Tongue (tissue), 2 donors: ENCODE measurements around the gene FAR2. TPM values are rescaled to one million over a fixed set of nuclear protein-coding genes. Genes with fewer than 3 reads are reported as not detected.
"Not testable (repeated sequence)": the region's sequence is repeated elsewhere in the genome, so short reads cannot be mapped to it uniquely, and the experiment has no call there.

Experiments used
- DNase-seq: peaks from one replicate; pipeline ENCODE4 v3.0.0-alpha.2; 2015
- total RNA-seq: library from RNA; depleted of rRNA; stranded (reverse); fragments of >200 nt; gene quantifications from one replicate; pipeline ENCODE4 v1.2.3, GENCODE V29; 2014

FAR2 gene
- total RNA-seq, 1 donor from 2014 or later: 15.2 TPM

DNA sequence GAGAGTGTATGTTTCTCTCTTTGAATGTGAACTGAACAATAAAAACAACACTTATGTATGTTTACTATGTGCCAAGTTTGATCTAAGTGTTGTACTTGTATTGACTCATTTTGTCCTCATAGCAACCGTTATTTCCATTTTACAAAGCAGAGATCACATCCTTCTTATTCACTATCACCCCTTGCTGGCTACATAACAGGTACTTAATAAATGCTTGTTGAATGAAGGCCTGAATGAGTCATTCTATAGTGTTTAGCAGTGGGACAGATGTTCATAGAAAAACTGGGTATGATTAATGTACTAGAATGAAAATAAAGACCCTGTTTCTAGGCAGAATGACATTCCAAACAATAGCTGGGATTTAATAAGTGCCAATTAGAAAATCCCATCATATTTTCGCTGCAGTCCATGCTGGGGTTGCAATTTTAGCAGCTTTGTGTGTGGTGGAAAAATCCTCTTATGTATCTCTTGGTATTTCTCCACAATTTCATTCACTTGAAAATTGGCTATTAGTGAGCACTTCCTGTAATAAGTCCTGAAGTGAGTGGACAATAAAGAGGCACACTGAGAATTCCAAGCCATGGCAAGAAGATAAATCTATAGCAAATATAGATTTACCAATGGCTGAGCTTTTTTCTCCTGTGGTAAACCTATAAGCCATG, 86.0 kb downstream of the FAR2 start:
- DNase-seq: no peak

DNA sequence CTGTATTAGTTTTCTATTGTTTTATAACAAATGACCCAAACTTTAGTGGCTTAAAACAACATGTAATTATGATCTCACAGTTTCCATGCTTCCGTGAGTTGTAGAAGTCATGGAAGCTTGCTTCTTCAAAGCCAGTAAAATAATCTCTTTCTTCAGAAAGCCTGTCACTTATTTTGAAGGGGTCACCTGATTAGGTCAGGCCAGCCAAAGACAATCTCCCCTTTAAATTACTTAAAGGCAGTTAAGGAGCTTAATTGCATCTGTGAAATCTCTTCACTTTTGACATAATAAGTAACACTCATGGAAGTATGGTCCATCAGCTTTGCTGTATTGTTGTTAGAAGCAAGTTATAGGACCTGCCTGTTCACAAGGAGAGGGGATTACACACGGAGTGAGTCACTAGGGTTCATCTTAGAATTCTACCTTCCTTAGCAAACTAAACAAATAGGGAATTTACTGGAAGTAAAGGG, 89.8 kb downstream of the FAR2 start:
- no peak for DNase-seq

DNA sequence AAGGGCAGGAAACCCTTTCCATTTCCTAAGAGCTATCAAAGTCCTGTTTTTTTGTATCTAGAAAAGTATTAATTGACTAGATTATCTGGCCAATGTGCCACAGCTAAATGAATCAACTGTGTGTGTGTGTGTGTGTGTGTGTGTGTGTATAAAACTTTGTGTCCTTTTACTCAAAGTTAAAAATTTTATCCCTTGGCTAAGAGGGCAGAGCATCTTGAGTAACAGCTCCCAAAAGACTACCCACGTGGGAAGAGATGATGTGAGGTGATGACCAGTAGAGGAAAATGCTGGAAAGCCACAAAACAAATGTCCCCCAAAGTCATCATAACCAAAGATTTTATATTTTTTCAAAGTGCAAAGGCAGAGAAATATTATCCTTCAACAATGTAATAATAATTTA, 90.3 kb downstream of the FAR2 start:
- no peak for DNase-seq

GRCh38 chr12:29240441-29240840, 91.4 kb downstream of the FAR2 start:
- no peak for DNase-seq

- DNase-seq: peak; percentile 53
These were observed 92.9 kb downstream of the FAR2 start for GRCh38 chr12:29241821-29242591.

- no peak for DNase-seq
These were observed 93.9 kb downstream of the FAR2 start for GRCh38 chr12:29242921-29243431.

- DNase-seq: no peak
These were observed 95.2 kb downstream of the FAR2 start for GRCh38 chr12:29244159-29244765.

DNA sequence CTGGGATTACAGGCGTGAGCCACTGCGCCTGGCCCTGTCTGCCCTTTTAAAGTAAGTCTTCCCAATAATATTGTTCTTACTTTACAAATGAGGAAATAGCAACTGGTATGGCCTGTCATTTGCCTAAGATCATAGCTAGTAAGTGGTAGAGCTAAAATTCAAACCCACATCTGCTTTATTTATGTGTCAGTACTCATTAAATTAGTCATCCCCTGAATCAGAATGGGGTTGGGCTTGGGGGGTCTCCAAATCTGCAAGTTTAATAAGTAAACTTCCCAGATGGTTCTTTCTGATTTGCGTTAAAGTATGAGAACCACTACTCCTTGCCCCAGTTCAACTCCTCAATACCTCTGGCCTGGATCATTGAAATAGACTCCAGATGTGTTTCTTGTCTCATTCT, 96.2 kb downstream of the FAR2 start:
- no peak for DNase-seq

- no peak for DNase-seq
These were observed 100.9 kb downstream of the FAR2 start for GRCh38 chr12:29249930-29250329.

GRCh38 chr12:29253906-29254625, 105.0 kb downstream of the FAR2 start:
- DNase-seq: peak; percentile 84

GRCh38 chr12:29255042-29255441, 106.0 kb downstream of the FAR2 start:
- DNase-seq: no peak

DNA sequence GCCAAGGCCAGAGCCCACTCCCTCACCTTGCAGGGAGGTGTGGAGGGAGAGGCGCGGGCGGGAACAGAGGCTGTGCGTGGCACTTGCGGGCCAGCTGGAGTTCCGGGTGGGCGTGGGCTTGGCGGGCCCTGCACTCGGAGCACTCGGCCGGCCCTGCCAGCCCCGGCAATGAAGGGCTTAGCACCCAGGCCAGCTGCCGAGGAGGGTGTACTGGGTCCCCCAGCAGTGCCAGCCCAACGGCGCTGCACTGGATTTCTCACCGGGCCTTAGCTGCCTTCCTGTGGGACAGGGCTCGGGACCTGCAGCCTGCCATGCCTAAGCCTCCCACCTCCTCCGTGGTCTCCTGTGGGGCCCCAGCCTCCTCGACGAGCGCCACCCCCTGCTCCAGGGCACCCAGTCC, 107.5 kb downstream of the FAR2 start:
- no peak for DNase-seq

GRCh38 chr12:29257687-29258086, 108.6 kb downstream of the FAR2 start:
- DNase-seq: not testable (repeated sequence)

- no peak for DNase-seq
These were observed 115.3 kb downstream of the FAR2 start for GRCh38 chr12:29264424-29264823.

DNA sequence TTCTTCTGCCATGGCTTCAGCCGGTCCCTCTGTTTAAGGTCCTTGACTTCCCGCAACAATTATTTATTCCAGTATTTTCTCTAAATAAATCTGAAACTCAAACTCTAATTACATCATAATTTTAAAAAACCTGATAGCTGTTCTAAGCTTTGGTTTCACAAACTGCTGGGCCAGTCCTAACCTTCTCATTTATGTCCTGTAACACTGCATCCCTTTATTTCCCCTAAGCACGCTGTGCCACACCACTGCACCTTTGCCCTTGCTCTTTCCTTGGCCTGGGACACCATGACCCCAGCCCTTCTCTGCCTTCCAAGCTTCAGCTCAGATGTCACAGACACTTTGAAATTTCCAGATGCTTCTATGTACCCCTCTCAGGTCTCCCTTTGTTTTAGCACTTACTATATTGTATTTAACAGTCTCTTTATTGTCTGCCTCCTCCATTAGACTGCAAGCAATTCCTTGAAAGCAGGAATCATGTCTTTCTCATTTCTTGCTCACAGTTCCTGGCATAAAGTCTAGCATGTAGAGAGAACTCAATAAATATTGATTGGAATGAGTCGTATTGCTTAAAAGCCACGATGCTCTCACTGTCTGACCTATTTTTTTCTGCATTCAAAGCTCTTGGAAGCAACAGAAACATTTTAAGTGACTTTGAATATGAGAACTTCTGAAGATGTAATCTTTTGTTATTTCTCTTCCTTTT, 120.8 kb downstream of the FAR2 start:
- no peak for DNase-seq

DNA sequence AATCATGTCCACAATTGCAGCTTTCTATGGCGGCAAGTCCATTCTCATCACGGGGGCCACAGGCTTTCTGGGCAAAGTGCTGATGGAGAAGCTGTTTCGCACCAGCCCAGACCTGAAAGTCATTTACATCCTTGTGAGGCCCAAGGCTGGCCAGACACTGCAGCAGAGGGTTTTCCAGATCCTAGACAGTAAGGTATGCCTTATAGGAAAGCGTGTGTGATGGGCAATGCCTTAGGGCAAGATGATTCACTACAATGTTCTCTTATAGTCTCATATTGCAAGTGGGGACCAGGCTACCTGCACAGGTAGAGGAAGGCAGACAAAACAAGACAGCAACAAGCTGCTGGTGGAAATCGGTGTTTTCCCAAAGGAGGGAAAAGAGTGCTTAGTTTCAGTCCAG, 121.4 kb downstream of the FAR2 start:
- DNase-seq: no peak

DNA sequence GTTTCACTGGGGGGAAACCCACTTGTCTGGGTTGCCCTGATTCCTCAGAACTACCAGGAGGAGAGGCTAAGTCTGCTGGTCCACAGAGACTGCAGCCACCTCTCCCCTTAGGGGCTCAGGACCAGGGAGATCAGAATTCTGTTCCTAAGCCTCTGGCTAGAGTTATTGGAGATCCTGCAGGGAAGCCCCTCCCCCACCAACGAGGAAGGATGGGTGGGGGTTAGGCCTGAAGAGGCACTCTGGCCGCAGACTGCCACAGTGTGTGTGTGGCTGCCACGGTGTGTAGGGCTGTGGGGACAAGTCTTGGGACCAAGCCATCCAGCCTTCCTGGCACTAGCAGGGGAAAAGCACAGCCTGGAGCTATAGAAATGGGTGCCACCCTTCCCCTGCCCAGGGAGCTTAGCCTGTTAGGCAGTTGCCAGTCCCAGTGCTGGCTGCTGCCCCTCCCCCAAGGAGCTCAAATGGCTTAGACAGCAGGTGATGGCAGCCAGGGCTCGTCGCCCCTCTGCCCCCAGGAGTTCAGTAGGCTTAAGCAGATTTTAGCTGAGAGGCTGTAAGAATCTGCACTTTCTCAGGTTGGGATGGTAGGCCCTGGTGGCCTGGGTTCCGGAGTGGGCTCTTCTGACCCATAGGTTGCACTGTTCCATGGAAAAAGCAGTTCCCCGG, 124.2 kb downstream of the FAR2 start:
- no peak for DNase-seq

GRCh38 chr12:29275834-29276233, 126.8 kb downstream of the FAR2 start:
- no peak for DNase-seq

DNA sequence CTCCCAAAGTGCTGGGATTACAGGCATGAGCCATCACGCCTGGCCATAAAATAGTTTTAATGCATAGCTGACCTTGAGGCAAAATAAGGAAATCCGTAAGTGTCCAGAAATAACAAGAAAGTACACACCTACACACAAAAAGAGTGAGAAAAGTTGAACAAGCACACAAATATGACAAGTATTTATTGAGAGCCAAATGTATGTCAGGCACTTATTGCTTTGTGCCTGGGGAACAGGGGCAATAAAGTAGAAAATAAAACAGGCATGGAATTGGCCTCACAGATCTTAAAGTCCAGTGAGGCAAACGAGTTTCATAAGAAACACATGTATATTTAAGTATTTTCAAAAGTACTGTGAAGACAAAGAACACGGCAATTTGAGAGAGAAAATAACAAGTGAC, 128.2 kb downstream of the FAR2 start:
- no peak for DNase-seq

DNA sequence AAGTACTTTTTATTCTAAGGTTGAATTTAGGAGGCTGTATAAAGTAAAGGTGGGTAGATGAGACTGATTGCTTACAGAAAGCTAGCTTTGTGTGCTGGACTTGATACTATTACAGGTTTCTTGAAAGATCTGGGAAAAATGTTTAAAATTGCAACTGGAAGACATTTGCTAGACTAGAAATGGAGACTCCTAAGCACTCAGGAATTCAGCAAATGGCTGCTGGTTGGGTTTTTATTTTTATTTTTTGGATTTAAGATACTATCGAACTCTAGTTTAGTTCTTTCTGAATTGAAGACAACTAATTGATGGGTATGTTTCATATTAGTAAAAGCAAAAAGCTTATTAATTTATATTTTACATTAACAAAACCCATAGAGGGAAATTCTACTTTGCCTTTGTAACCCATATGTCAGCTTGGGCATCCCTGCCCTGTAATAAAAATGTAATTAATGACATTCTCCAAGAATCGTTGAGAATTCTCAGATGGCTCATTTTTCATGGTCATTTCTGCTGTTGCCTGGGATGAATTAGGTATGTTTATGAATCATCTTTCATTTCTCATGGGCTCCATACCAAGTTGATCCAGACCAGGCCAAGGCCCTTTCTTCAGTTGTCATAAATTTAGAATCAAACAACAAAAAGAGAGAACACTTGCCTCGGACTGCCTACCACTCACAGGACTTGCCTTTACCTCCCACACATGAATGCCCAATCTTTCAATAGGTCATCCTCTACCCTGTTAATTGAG, 129.8 kb downstream of the FAR2 start:
- peak; percentile 41 for DNase-seq
